PC-3 (cell line): ENCODE data around the gene ZAP70. TPM values are rescaled to one million over a fixed set of nuclear protein-coding genes. Genes with fewer than 3 reads are reported as not detected.

Experiments used
- ATAC-seq: fragments of 200-7000 bp; cut with Tn5 transposase; 2 replicates; pipeline ENCODE4 v1.9.1; 2020; ENCODE audit warnings: mild to moderate bottlenecking, moderate library complexity
- BruUV-seq: library from RNA; stranded (reverse); fragments of 400-500 nt; replicated peaks from 2 replicates; lab custom pipeline; 2021; lab: Mats Ljungman, UMichigan
- CTCF ChIA-PET: fragments of 300-600 bp; sonication (Branson Sonifier 250); formaldehyde crosslinking; loops from one replicate; lab custom pipeline; 2022; ENCODE audit warnings: antibody characterized with exemption; lab: Charles Lee
- POLR2A ChIA-PET: fragments of 300-600 bp; sonication (Branson Sonifier 250); formaldehyde crosslinking; loops from one replicate; lab custom pipeline; 2022; ENCODE audit warnings: antibody characterized with exemption; ENCODE audit not compliant: unreplicated experiment; lab: Charles Lee
- DNase-seq: peaks from one replicate; pipeline ENCODE4 v3.0.0-alpha.2; 2015
- H2AFZ ChIP-seq: fragments of 300-600 bp; sonication (generic); 2 replicates; pipeline ENCODE4 v1.6.0; 2016; ENCODE audit warnings: antibody characterized with exemption, low read length
- H3F3A ChIP-seq: fragments of 300-600 bp; sonication (generic); one replicate; pipeline ENCODE4 v1.6.0; 2017; ENCODE audit warnings: antibody characterized with exemption, low read length, control low read depth, mild to moderate bottlenecking; ENCODE audit not compliant: unreplicated experiment
- H3K27ac ChIP-seq: fragments of 300-600 bp; sonication (generic); 2 replicates; pipeline ENCODE4 v1.5.1; 2016; ENCODE audit warnings: mild to moderate bottlenecking, low read length
- H3K27me3 ChIP-seq: fragments of 300-600 bp; sonication (generic); 2 replicates; pipeline ENCODE4 v1.6.1; 2016; ENCODE audit warnings: low read length, mixed read lengths
- H3K36me3 ChIP-seq: fragments of 300-600 bp; sonication (generic); 2 replicates; pipeline ENCODE4 v1.6.1; 2016; ENCODE audit warnings: low read depth, mixed run types, low read length, mixed read lengths
- H3K4me1 ChIP-seq: fragments of 300-600 bp; sonication (generic); 2 replicates; pipeline ENCODE4 v1.5.1; 2016; ENCODE audit warnings: low read length; ENCODE audit not compliant: insufficient read depth
- H3K4me2 ChIP-seq: fragments of 300-600 bp; sonication (generic); 2 replicates; pipeline ENCODE4 v1.6.0; 2016; ENCODE audit warnings: low read length
- H3K4me3 ChIP-seq: fragments of 300-600 bp; sonication (generic); 2 replicates; pipeline ENCODE4 v1.5.1; 2016; ENCODE audit warnings: mild to moderate bottlenecking, low read length, mixed read lengths
- H3K79me2 ChIP-seq: fragments of 300-600 bp; sonication (generic); 2 replicates; pipeline ENCODE4 v1.6.1; 2017; ENCODE audit warnings: low read length, mixed read lengths
- H3K9ac ChIP-seq: fragments of 300-600 bp; sonication (generic); 2 replicates; pipeline ENCODE4 v1.6.0; 2016; ENCODE audit warnings: mild to moderate bottlenecking, low read length
- H3K9me2 ChIP-seq: fragments of 300-600 bp; sonication (generic); replicated peaks from 2 replicates; pipeline ENCODE4 v1.6.1; 2016; ENCODE audit warnings: mixed run types, low read length, mixed read lengths
- H3K9me3 ChIP-seq: fragments of 300-600 bp; sonication (generic); 2 replicates; pipeline ENCODE4 v1.6.1; 2016; ENCODE audit warnings: low read length, mixed read lengths
- H4K20me1 ChIP-seq: fragments of 300-600 bp; sonication (generic); 2 replicates; pipeline ENCODE4 v1.6.1; 2016; ENCODE audit warnings: low read length, mixed read lengths
- CTCF ChIP-seq: fragments of 300-600 bp; sonication (generic); conservative IDR thresholded peaks from 2 replicates; pipeline ENCODE4 v1.5.1; 2017; ENCODE audit warnings: antibody characterized with exemption, low read depth, mild to moderate bottlenecking, low read length
- EZH2 ChIP-seq: fragments of 300-600 bp; sonication (generic); IDR thresholded peaks from one replicate; pipeline ENCODE4 v1.6.1; 2017; ENCODE audit warnings: antibody characterized with exemption, mild to moderate bottlenecking, low read length; ENCODE audit not compliant: unreplicated experiment
- EZH2phosphoT487 ChIP-seq: fragments of 300-600 bp; sonication (generic); IDR thresholded peaks from 2 replicates; pipeline ENCODE4 v1.6.1; 2018; ENCODE audit warnings: mild to moderate bottlenecking, antibody characterized with exemption, low read length, borderline replicate concordance
- intact Hi-C: fragments of 100-400 bp; cut with micrococcal nuclease; formaldehyde crosslinking; loops from 2 replicates; pipeline ENCODE4 v1.9.0; 2023
- total RNA-seq: library from RNA; depleted of rRNA; stranded (reverse); fragments of >200 nt; gene quantifications from 2 replicates; pipeline ENCODE4 v1.2.3, GENCODE V29; 2014

ZAP70 gene
- total RNA-seq, 1 experiment from 2014 or later: not detected

GRCh38 chr2:97717613-97717995 is 4.2 kb downstream of the ZAP70 start:
- Histone ChIP-seq H3K4me3 (no peak overlapping the region), H3K27ac (no peak overlapping the region), H3K9ac (no peak overlapping the region), H3K27me3 (no peaks in the 10 kb centered on the region), H3K9me2 (no peaks in the 10 kb centered on the region), H3K4me2 (no peak overlapping the region), H3K79me2 (no peaks in the 10 kb centered on the region), H3K36me3 (no peaks in the 10 kb centered on the region), H4K20me1 (no peaks in the 10 kb centered on the region), H3K9me3 (no peaks in the 10 kb centered on the region), H3F3A (no peaks in the 10 kb centered on the region), H2AFZ (no peak overlapping the region), H3K4me1 (no peaks in the 10 kb centered on the region)
- intact Hi-C loops: no loop called here
- TF ChIP-seq EZH2phosphoT487: no peak
- no peak for TF ChIP-seq EZH2
- TF ChIP-seq CTCF: no peak
- no TSS peak for BruUV-seq
- ATAC-seq (no peak), DNase-seq (no peak)
- POLR2A ChIA-PET: no interaction called here
- CTCF ChIA-PET: no interaction called here

- DNase-seq (no peak), ATAC-seq (no peak)
- no peak overlapping the region for H3K4me2 ChIP-seq
- no peaks in the 10 kb centered on the region for H3K4me1 ChIP-seq
- BruUV-seq: no TSS peak
- H3K79me2 ChIP-seq: no peaks in the 10 kb centered on the region
- H3K27ac ChIP-seq: no peak overlapping the region
- no peak overlapping the region for H3K4me3 ChIP-seq
- H3K9ac ChIP-seq: no peak overlapping the region
- no peaks in the 10 kb centered on the region for H4K20me1 ChIP-seq
- ChIA-PET CTCF (no interaction called here), POLR2A (no interaction called here)
- intact Hi-C loops: no loop called here
- H3F3A ChIP-seq: no peaks in the 10 kb centered on the region
- no peaks in the 10 kb centered on the region for H3K27me3 ChIP-seq
- H3K9me2 ChIP-seq: no peaks in the 10 kb centered on the region
- TF ChIP-seq CTCF: no peak
- no peak for TF ChIP-seq EZH2phosphoT487
- no peak for TF ChIP-seq EZH2
- H2AFZ ChIP-seq: no peak overlapping the region
- no peaks in the 10 kb centered on the region for H3K9me3 ChIP-seq
- H3K36me3 ChIP-seq: no peaks in the 10 kb centered on the region
These were observed 4.9 kb downstream of the ZAP70 start for GRCh38 chr2:97718051-97718882.

GRCh38 chr2:97718942-97719341 is 5.6 kb downstream of the ZAP70 start:
- no peaks in the 10 kb centered on the region for H3K79me2 ChIP-seq
- no TSS peak for BruUV-seq
- no peaks in the 10 kb centered on the region for H3K9me3 ChIP-seq
- no peak overlapping the region for H2AFZ ChIP-seq
- no peaks in the 10 kb centered on the region for H4K20me1 ChIP-seq
- H3K27ac ChIP-seq: no peak overlapping the region
- CTCF ChIA-PET: no interaction called here
- no peaks in the 10 kb centered on the region for H3K4me1 ChIP-seq
- H3K4me3 ChIP-seq: no peak overlapping the region
- no peaks in the 10 kb centered on the region for H3F3A ChIP-seq
- TF ChIP-seq CTCF (no peak), EZH2phosphoT487 (no peak), EZH2 (no peak)
- no peak overlapping the region for H3K4me2 ChIP-seq
- ATAC-seq: no peak
- H3K27me3 ChIP-seq: no peaks in the 10 kb centered on the region
- POLR2A ChIA-PET: no interaction called here
- H3K36me3 ChIP-seq: no peaks in the 10 kb centered on the region
- no peak overlapping the region for H3K9ac ChIP-seq
- DNase-seq: no peak
- H3K9me2 ChIP-seq: no peaks in the 10 kb centered on the region
- intact Hi-C loops: no loop called here
